ENCODE data around the gene EIF6.

The EIF6 gene

GRCh38 chr20:35243317-35243716, 41.3 kb downstream of the EIF6 start:
- DNase-seq: no peak
- in situ Hi-C loops (cut with HindIII; ENCODE audit: low pct_ligation_motif_present, low pct_unique_long_range_greater_than_20kb, low sequenced_read_pairs): no loop called here

- DNase-seq: no peak
- in situ Hi-C loops (cut with HindIII; ENCODE audit: low pct_ligation_motif_present, low pct_unique_long_range_greater_than_20kb, low sequenced_read_pairs): no loop called here
Measured at GRCh38 chr20:35240811-35241293, 43.7 kb downstream of the EIF6 start.

GRCh38 chr20:35240083-35240810, 44.3 kb downstream of the EIF6 start:
- DNase-seq: no peak
- in situ Hi-C loops (cut with HindIII; ENCODE audit: low pct_ligation_motif_present, low pct_unique_long_range_greater_than_20kb, low sequenced_read_pairs): no loop called here

- in situ Hi-C loops (cut with HindIII; ENCODE audit: low pct_ligation_motif_present, low pct_unique_long_range_greater_than_20kb, low sequenced_read_pairs): no loop called here
- no peak for DNase-seq
Measured at GRCh38 chr20:35238735-35239134, 45.8 kb downstream of the EIF6 start.

GRCh38 chr20:35238170-35238569, 46.4 kb downstream of the EIF6 start:
- in situ Hi-C loops (cut with HindIII; ENCODE audit: low pct_ligation_motif_present, low pct_unique_long_range_greater_than_20kb, low sequenced_read_pairs): no loop called here

GRCh38 chr20:35237486-35237885, 47.1 kb downstream of the EIF6 start:
- DNase-seq: no peak
- in situ Hi-C loops (cut with HindIII; ENCODE audit: low pct_ligation_motif_present, low pct_unique_long_range_greater_than_20kb, low sequenced_read_pairs): no loop called here

More at GRCh38 chr20:35238170-35238569, 46.4 kb downstream of the EIF6 start:
- DNase-seq: no peak

GRCh38 chr20:35235881-35236280, 48.7 kb downstream of the EIF6 start:
- in situ Hi-C loops (cut with HindIII; ENCODE audit: low pct_ligation_motif_present, low pct_unique_long_range_greater_than_20kb, low sequenced_read_pairs): no loop called here
- no peak for DNase-seq

GRCh38 chr20:35232575-35232974, 52.0 kb downstream of the EIF6 start:
- no peak for DNase-seq
- in situ Hi-C loops (cut with HindIII; ENCODE audit: low pct_ligation_motif_present, low pct_unique_long_range_greater_than_20kb, low sequenced_read_pairs): no loop called here

All from ACHN (cell line).